ENCODE measurements around the gene AGAP2.
"Not testable (repeated sequence)": the region's sequence is repeated elsewhere in the genome, so short reads cannot be mapped to it uniquely, and the experiment has no call there.

DNA sequence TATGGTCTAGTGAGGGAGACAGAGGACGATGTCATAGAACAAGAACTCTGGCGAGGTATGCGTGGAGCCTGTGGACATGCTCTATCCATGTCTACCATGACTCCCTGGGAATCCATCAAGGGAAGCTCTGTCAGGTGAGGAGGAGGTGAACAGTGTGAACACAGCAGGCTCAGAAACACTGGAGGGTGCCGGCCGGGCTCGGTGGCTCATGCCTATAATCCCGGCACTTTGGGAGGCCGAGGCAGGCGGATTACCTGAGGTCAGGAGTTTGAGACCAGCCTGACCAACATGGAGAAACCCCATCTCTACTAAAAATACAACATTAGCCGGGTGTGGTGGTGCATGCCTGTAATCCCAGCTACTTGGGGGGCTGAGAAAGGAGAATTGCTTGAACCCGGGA, 36.1 kb upstream of the AGAP2 start:
- not testable (repeated sequence) for TF ChIP-seq POLR2A, POLR2AphosphoS5 (IDR thresholded peaks at IDR 0.05; ENCODE audit: low read depth, low read length)

Data from GM12892 (cell line).